8988T (cell line): ENCODE results near the gene ADARB2.
A peak's percentile ranks its signal among the peaks of the same experiment; 100 is the strongest.
"Not testable (repeated sequence)": the region's sequence is repeated elsewhere in the genome, so short reads cannot be mapped to it uniquely, and the experiment has no call there.

Source experiments
- DNase-seq: peaks from one replicate; pipeline ENCODE4 v3.0.0; 2011

The ADARB2 gene

DNA sequence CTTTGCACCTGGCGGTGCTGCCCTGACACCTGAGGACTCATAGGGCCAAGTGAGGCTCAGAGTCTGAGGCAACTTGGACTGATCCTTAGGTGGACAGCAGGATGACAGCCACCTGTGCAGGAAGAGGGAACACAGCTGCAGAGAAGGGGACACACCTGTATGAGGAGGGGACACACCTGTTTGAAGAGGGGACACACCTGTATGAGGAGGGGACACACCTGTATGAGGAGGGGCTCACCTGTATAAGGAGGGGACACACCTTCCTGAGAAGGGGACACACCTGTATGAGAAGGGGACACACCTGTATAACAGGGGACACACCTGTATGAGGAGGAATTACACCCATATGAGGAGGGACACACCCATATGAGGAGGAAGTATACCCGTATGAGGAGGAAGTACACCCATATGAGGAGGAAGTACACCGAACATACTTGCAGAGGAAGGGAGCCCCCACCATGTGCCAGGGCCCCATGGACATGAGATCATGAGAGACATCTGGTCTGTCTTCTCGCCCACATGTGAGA lies 285.9 kb downstream of the ADARB2 start:
- DNase-seq: no peak

- DNase-seq: no peak
These were observed 287.6 kb downstream of the ADARB2 start for GRCh38 chr10:1449572-1450205.

DNA sequence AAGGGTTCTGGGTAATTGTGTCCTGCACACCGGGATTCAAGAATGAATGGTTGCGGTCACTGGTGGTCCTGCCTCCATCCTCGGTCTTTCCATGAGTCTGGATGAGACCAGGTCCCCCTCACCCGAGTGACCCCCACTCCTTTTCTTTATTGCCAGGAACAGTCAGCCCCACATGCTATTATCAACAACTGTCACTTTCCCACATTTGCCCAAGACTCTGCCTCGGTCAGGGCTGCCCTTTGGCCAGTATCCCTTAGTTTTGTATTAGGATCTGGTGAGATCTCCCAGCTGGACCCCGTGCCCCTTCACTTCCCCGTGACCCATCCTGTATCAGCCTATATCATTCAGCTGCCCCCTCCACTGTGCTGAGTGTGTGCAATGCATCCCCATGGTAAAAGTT lies 288.3 kb downstream of the ADARB2 start:
- no peak for DNase-seq

GRCh38 chr10:1448252-1448930 lies 288.9 kb downstream of the ADARB2 start:
- no peak for DNase-seq

- no peak for DNase-seq
These were observed 292.5 kb downstream of the ADARB2 start for GRCh38 chr10:1444826-1445225.

GRCh38 chr10:1440897-1441296 lies 296.4 kb downstream of the ADARB2 start:
- DNase-seq: no peak

- DNase-seq: no peak
These were observed 302.2 kb downstream of the ADARB2 start for GRCh38 chr10:1434912-1435692.

DNA sequence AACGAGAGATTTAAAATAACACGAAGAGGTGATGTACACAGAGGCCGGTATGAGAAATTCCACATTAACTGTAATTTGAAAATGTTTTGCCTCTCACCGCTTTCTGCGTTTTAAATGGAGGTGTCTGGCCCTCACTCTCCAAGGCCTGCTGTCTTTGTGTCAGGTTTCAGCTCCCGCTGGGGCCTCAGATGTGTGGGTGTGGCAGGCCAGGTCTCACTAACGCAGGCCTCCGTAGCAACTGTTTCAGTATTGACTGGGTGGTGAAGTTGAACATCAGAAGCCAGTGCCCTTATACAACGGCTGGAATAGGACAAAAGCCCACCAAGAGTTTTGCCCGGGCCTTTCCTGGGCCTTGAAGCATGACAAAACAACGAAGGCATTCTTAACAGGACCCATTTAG lies 303.1 kb downstream of the ADARB2 start:
- DNase-seq: no peak

DNA sequence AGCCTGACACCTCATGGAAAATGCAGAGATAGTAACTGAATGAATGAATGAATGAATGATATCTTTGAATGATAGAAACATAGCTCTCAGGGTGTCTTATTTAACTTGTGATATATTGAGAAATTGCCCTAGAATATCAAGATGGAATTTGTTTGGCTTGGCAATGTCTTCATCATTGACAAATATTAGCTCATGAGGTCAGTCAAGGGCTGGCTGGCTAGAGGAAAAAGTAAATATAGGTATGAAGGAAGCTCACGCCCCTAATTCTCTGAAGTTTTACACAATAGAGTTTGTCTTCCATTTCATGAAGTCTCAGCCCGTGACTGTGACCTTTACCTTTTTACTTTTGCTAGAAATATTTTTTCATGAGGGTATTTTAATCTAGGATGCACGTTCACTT lies 305.2 kb downstream of the ADARB2 start:
- DNase-seq: no peak

- DNase-seq: no peak
These were observed 306.1 kb downstream of the ADARB2 start for GRCh38 chr10:1431229-1431628.

DNA sequence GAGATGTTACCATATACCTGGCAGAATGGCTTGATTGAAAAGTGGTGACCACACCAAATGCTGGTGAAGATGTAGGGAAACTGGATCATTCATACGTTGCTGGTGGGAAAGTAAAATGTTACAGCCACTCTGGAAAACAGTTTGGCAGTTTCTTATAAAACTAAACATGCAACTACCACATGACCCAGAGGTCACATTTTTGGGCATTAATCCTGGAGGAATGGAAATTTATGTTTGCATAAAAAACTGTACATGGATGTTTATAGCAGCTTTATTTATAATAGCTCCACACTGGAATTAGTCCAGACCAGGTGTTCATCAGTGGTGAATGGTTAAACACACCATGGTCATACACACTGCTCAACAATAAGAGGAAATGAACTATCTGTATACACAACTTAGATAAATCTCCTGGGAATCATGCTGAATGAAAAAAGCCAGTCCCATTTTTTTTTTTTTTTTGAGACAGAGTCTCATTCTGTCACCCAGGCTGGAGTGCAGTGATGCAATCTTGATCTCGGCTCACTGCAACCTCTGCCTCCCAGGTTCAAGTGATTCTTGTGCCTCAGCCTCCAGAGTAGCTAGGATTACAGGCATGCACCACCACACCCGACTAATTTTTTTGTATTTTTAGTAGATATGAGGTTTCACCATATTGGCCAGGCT lies 309.7 kb downstream of the ADARB2 start:
- DNase-seq: not testable (repeated sequence)

GRCh38 chr10:1426786-1427185 lies 310.5 kb downstream of the ADARB2 start:
- no peak for DNase-seq

DNA sequence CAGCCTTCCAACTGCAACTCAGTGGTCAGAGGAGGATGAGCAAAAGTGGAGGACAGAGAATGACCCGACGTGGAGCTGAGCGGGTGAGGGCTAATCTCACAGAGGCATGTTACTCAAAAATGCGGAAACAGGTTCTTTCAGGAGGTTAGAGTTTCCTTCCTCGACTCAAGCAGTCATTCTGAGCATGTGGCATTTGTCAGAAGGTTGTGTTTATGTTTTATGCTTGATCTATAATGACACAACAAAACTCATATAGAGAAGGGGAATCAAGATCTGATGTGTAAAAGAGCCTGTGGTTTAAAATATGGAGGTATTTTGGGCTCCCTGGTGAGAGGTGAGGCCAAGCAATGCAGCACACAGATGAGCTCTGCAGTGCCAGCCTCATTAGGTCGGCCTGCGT lies 311.4 kb downstream of the ADARB2 start:
- no peak for DNase-seq

- no peak for DNase-seq
These were observed 312.7 kb downstream of the ADARB2 start for GRCh38 chr10:1424648-1425047.

- DNase-seq: no peak
These were observed 313.6 kb downstream of the ADARB2 start for GRCh38 chr10:1423676-1424253.

DNA sequence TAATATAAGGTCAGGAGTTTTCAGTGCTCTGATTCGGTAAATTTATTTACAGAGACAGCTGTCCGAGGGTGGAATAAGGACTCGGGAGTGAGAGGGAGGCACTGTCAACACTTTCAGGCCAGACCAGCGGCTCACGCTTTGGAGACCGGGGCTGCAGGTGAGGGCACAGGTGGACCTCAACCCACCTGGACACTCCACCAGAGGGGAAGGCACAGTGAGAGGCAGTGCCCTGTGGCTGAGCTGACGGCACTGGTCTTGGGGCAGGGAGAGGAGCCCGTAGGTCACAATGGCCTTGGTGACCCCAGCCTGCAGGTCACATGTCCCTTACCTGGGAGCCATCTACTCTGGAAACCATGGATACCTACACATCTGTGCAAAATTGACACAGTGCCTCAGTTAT lies 315.1 kb downstream of the ADARB2 start:
- DNase-seq: no peak

DNA sequence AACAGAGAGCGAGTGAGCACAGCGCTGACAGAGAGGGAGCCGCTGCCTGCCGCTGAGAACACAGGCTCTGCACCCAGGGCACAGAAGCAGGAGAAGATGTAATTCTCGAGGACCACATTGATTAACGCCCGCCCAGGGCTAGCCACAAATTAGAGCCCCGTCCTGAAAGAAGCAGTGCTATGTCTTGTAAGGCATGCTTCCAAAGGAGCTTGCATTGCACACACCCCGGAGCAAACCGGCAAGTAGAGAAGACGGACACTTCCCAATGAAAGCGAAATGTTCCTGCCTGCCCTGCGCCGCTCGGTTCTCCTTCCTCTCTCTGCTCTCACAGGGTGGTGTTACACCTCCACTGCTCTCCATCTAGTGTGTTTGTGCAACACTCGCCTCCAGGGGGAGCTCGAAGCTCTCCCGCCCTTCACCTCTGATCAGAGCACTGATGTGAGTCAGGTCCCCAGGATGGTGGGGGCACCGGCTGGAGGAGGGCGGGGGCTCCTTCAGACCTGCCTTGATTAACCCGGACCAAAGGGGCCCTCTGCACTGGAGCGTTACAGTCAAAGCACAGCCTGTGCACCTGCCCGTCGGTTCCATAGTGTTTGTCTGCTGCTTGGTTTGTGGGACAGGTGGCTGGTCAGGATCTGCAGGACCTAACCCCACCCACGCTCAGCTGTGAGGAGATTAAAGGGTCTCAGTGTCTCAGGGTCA lies 316.5 kb downstream of the ADARB2 start:
- DNase-seq: peak; percentile 61

DNA sequence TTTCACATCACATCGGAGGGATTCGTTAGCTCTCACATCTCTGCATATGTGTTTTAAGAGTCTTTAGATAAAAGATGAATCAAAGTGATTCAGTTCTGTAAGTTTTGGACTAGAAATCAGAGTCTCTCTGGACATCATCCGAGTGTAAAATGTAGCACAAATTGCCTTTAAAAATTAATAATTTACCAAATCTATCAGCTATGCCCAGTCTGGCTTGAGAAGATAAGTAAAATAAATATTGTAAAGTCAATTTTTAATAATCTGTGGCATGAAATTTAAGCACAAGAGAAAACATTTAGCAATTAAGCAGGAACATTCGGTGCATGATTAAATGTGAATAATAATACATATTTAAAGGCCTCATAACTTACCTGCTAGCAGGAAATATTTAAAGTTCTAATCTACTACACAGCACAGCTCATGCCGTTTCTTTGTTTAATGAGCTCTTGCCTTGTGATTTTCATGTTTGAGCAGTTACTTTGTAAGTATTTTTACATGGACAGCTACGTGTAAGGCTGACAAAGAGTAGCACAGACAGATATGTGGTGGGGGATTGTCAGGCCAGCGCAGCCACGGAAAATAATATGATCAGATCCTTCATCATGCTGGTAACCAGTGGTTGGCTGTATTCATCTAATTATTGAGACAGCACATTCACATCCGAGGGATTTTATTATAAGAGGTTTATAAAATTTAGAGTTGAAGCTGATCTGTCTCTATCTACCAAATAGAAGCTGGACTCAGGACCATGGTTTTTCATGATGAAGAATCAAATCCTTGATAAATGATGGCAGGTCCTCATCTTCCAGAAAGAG lies 317.3 kb downstream of the ADARB2 start:
- DNase-seq: no peak

DNA sequence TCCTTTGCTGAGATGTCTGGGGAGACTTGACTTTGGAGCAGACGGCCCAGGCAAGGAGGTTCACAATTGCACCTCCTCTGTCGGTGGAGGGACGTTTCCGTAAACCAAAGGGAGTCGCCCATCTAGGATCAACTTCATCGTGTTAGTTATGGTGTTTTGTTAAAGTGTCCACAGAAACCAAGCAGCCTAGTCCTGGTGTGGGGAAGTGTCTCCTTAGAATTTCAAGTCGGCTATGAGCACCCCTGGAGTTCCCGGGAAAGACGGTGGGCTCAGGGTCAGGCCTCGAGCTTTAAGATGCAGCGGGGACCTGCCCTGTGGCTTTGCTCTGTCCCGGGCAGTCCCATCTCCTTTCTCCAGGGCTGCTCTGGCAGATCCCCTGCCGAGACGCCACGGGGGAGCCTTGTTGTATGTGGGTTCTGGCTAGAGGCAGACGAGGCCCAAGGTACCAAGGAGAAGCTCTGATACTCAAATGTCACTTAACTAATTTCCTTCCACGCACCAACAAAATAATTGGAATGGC lies 319.2 kb downstream of the ADARB2 start:
- no peak for DNase-seq

DNA sequence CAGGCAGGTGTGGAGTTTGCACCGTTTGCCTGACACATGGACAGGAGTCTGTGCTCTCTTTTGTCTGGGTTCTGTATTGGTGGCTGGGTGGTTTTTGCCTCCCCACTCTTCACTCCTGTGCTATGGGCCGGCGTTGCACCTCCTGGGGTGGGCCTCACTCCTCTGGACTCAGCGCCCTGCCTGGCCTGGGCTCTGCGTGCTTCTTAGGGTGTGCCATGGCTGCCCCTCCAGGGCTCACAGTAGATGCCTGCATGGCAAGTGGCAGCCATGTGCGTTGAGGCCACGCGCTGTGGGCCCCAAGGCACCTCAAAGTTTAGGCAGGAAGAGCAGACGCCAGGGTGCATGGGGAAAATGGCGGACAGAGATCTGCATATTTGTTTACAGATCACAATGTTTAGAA lies 319.8 kb downstream of the ADARB2 start:
- no peak for DNase-seq

DNA sequence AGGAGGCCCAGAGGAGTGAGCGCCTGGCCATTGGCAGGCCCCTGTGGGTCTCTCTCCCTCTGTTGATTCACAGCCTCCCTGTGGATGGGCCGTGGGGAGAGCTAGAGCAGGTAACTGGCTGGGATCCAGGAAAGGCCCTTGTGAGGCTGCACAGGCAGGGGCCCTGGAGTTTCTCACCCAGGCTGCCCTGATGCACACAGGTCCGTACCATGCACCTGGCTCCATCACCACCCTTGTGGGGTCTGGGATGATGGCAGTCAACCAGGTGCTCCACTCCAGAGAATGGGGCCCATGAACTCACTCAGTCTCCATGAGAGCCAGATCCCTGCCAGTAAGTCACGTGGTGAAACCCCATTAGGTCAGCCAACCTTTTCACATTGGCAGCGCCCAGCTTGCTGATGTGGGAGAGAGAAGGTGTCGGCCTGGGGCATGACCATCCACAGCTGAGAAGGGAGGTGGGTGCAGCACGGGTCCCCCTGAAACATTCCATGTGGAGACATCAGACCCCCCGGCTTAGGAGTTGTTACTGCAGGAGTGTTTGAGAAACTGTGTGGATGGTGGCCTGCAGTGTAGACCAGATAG lies 320.8 kb downstream of the ADARB2 start:
- DNase-seq: no peak
